Vagina (tissue), 2 donors: ENCODE results near the gene MAGEF1. TPM values are rescaled to one million over a fixed set of nuclear protein-coding genes. Genes with fewer than 3 reads are reported as not detected.

ENCODE experiments used
- DNase-seq, 2 donors: peaks; one replicate each; pipeline ENCODE4 v3.0.0-alpha.2; 2017; ENCODE audit errors: extremely low spot score in 2 of 2
- H3K27ac ChIP-seq: fragments of 200-600 bp; sonication (generic); one replicate; pipeline ENCODE4 v1.5.1; 2019
- H3K27me3 ChIP-seq: fragments of 200-600 bp; sonication (generic); one replicate; pipeline ENCODE4 v1.5.1; 2019
- H3K36me3 ChIP-seq, 2 donors: fragments of 200-600 bp; sonication (generic); one replicate each; pipeline ENCODE4 v1.5.1; 2017 to 2019
- H3K4me1 ChIP-seq: fragments of 200-600 bp; sonication (generic); one replicate; pipeline ENCODE4 v1.5.1; 2019
- H3K4me3 ChIP-seq, 2 donors: fragments of 200-600 bp; sonication (generic); 1 replicate in 1 of 2; 2 replicates in 1 of 2; pipeline ENCODE4 v1.5.1; 2016 to 2019
- H3K9me3 ChIP-seq: fragments of 200-600 bp; sonication (generic); one replicate; pipeline ENCODE4 v1.5.1; 2019
- POLR2A ChIP-seq, 2 donors: fragments of 450-650 bp; IDR thresholded peaks; one replicate each; pipeline ENCODE4 v1.6.1; 2017; ENCODE audit warnings: antibody characterized with exemption in 2 of 2, mild to moderate bottlenecking in 2 of 2, moderate library complexity in 2 of 2
- POLR2AphosphoS5 ChIP-seq, 2 donors: sonication (generic); formaldehyde crosslinking; IDR thresholded peaks; one replicate each; pipeline ENCODE4 v1.9.0; 2017; ENCODE audit warnings: antibody characterized with exemption in 2 of 2, mild to moderate bottlenecking in 2 of 2, low read depth in 1 of 2; ENCODE audit not compliant: insufficient read depth in 1 of 2
- intact Hi-C: fragments of 100-400 bp; cut with DNase I; formaldehyde crosslinking; loops from one replicate; pipeline ENCODE4 v1.15.1; 2023
- total RNA-seq: library from RNA; depleted of rRNA; stranded (reverse); fragments of >200 nt; gene quantifications from one replicate; pipeline ENCODE4 v1.2.3, GENCODE V29; 2016
- TF ChIP-seq, protein P1 (sequence below), 3 experiments: fragments of 450-650 bp in 2 of 3; fragments of 200-600 bp in 1 of 3; sonication (generic) in 1 of 3; IDR thresholded peaks; one replicate each; pipeline ENCODE4 v1.5.1; 2017 to 2019; ENCODE audit warnings: antibody characterized with exemption in 3 of 3, mild to moderate bottlenecking in 2 of 3, moderate library complexity in 2 of 3

Gene MAGEF1
- total RNA-seq, 1 donor from 2014 or later = 25.5 TPM

DNA sequence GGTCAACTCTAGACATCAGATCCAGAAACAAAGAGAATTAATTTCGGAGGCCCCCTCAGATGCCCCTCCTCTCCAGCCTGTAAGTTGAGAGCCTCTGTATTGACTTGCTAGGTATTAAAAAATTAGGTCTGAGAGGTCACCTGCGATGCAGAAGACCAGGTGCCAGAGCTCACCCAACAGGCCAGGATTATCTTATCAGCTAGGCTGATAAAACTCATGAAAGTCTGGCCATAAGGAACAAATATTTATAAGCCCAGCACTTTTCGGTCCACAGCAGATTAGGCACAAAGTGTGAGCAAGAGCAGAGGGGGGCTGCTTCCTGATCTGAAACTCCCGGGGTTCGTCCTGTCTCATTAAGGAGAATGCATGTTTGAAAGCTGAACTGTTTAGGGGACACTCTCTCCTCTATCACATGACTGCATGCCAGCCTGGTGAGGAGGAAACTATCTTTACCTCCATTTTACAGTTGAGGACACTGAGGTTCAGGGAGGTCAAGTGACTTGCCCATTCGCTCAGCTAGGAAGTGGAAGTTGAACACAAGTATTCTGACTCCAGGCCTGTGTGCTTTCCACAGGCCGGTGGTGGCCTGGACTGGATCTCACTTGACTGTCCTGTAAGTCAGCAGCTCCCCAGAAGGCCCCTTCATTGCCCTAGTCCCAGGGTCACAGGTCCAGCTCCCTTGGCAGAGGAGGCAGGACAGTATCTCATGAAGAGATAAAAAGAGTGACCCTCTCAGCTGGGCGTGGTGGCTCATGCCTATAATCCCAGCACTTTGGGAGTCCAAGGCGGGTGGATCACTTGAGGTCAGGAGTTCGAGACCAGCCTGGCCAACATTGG lies 39.6 kb upstream of the MAGEF1 start:
- H3K27me3 ChIP-seq = no peaks in the 10 kb centered on the region
- intact Hi-C loops = no loop called here
- no peak for DNase-seq
- H3K9me3 ChIP-seq = no peaks in the 10 kb centered on the region
- no peaks in the 10 kb centered on the region for H3K36me3 ChIP-seq
- no peak for TF ChIP-seq POLR2A (IDR thresholded peaks at IDR 0.05)
- TF ChIP-seq POLR2AphosphoS5 (IDR thresholded peaks at IDR 0.05; ENCODE audit: insufficient read depth in 1 of 2, low read depth in 1 of 2) = no peak
- no peak overlapping the region for H3K4me3 ChIP-seq
- H3K27ac ChIP-seq = no peak overlapping the region
- H3K4me1 ChIP-seq = peaks cover 25% of the 10 kb centered on the region

DNA sequence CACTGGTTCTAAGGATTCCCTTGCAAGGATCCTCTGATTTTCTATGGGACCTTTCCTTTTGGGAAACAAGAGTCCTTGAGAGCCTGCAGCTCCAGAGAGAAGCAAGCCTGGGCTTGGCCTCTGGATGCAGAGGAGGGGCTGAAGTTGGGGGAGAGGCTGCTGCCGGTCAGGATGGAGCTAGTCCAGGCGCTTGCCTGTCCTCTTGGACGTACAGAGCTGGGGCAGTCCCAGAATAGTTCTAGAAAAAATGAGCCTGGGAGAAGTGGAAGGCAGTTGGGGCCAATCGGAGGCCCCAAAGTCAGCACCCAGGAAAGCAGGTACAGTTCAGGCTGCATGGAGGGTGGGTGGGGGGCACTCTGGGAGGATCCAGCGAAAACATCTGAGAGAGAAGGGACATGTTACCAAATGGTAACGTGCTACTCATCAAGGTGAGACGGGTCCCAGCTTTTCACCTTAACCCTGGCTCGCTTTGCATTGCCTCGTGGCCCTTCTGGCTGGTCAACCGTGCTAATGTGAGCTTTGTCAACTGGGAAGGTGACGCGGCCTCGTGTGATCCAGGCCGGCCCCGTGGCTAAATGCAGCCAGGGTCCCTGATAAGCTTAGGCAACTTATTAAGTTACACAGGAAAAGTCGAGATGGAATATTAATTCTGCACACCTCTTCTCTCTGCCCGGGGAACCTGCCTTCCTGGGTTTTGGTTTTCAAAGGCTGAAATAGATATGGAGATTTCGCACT lies 38.7 kb upstream of the MAGEF1 start:
- no peaks in the 10 kb centered on the region for H3K27me3 ChIP-seq
- peaks cover 17% of the 10 kb centered on the region for H3K4me1 ChIP-seq
- intact Hi-C loops = no loop called here
- no peak for DNase-seq
- TF ChIP-seq, protein P1, sequence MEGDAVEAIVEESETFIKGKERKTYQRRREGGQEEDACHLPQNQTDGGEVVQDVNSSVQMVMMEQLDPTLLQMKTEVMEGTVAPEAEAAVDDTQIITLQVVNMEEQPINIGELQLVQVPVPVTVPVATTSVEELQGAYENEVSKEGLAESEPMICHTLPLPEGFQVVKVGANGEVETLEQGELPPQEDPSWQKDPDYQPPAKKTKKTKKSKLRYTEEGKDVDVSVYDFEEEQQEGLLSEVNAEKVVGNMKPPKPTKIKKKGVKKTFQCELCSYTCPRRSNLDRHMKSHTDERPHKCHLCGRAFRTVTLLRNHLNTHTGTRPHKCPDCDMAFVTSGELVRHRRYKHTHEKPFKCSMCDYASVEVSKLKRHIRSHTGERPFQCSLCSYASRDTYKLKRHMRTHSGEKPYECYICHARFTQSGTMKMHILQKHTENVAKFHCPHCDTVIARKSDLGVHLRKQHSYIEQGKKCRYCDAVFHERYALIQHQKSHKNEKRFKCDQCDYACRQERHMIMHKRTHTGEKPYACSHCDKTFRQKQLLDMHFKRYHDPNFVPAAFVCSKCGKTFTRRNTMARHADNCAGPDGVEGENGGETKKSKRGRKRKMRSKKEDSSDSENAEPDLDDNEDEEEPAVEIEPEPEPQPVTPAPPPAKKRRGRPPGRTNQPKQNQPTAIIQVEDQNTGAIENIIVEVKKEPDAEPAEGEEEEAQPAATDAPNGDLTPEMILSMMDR (IDR thresholded peaks at IDR 0.05) = no peak
- no peak for TF ChIP-seq POLR2A (IDR thresholded peaks at IDR 0.05)
- no peak for TF ChIP-seq POLR2AphosphoS5 (IDR thresholded peaks at IDR 0.05; ENCODE audit: insufficient read depth in 1 of 2, low read depth in 1 of 2)
- no peaks in the 10 kb centered on the region for H3K9me3 ChIP-seq
- H3K4me3 ChIP-seq = no peak overlapping the region
- no peak overlapping the region for H3K27ac ChIP-seq
- H3K36me3 ChIP-seq = no peaks in the 10 kb centered on the region

DNA sequence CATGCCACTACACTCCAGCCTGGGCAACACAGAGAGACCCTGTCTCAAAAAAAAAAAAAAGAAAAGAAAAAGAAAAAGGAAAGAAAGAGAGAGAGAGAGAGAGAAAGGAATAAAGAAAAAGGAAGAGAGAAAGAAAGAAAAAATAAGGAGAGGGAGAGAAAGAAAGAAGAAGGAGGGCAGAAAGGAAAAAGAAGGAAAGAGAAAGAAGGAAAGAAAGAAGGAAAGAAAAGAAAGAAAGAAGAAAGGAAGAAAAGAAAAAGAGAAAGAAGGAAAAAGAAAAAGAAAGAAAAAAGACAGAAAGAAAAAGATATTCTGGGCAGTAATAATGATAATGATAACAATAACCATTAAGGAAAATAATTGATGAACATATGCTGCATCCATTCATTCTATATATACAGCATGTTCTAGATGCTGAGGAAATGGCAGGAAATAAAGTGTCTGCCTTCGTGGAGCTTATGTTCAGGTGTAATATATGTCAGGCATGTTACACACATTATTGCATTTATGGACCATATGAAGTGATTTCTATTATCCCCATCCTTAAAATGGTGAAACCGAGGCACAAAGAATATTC lies 37.4 kb upstream of the MAGEF1 start:
- Histone ChIP-seq H3K36me3 (no peaks in the 10 kb centered on the region), H3K9me3 (no peaks in the 10 kb centered on the region), H3K4me1 (peaks cover 17% of the 10 kb centered on the region), H3K27ac (no peak overlapping the region), H3K27me3 (no peaks in the 10 kb centered on the region), H3K4me3 (no peak overlapping the region)
- intact Hi-C loops = no loop called here
- no peak for TF ChIP-seq POLR2A (IDR thresholded peaks at IDR 0.05)
- TF ChIP-seq POLR2AphosphoS5 (IDR thresholded peaks at IDR 0.05; ENCODE audit: insufficient read depth in 1 of 2, low read depth in 1 of 2) = no peak
- TF ChIP-seq, protein P1 (IDR thresholded peaks at IDR 0.05) = no peak
- no peak for DNase-seq

DNA sequence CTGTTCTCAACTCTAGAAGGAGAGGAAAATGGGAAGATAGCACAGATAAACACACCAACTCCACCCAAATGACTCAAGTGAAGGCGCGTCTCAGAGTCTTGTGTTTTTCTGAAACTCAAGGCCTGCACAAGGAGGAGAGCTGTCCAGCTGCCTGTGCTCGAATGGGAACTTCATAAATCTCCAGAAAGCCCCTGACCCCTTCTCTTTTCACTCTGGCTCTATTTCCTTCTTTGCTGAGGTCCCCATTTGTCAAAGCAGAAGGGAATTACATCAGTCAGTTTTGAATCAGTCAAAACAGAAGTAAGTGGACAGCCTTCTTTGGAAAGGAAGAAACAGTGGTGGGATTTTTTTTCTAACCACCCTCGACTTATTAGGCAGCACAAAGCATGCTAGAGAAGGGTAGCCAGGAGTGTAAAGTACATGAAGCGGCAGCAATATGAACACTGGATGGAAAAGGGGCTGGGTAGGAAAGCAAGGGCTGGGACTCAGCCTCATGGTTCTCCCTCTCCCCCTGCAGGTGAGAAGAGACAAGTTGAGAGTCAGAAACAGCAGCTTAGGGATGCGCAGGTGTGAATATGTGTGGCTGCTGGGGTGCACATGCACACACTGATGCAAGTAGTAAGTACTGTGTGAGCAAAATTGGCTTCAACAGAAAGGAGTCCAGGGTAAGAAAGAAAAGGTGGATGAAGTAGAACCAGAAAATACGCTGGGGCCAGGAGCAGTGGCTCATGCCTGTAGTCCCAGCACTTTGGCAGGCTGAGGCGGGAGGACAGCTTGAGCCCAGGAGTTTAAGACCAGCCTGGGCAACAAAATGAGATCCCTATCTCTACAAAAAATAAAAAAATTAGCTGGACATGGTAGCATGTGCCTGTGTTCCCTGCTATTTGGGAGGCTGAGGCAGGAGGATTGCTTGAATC lies 36.6 kb upstream of the MAGEF1 start:
- Histone ChIP-seq H3K9me3 (no peaks in the 10 kb centered on the region), H3K27ac (peak overlapping the region; percentile 42), H3K4me3 (no peak overlapping the region), H3K36me3 (no peaks in the 10 kb centered on the region), H3K4me1 (peaks cover 17% of the 10 kb centered on the region), H3K27me3 (no peaks in the 10 kb centered on the region)
- intact Hi-C loops = no loop called here
- no peak for DNase-seq
- TF ChIP-seq, protein P1 (IDR thresholded peaks at IDR 0.05) = no peak
- peak in 1 of 2 donors; percentile 67 for TF ChIP-seq POLR2AphosphoS5 (IDR thresholded peaks at IDR 0.05; ENCODE audit: insufficient read depth in 1 of 2, low read depth in 1 of 2)
